ENCODE data around the gene RNASE9.
"Not testable (repeated sequence)": the region's sequence is repeated elsewhere in the genome, so short reads cannot be mapped to it uniquely, and the experiment has no call there.

RNASE9 gene

GRCh38 chr14:20560961-20561360, at the start of gene RNASE9:
RNASE9 (minus strand) TSS chr14:20561047.
- DNase-seq: no peak

GRCh38 chr14:20610002-20610765, 49.3 kb upstream of the RNASE9 start:
- DNase-seq: peak; percentile 82

- peak; percentile 81 for DNase-seq
These were observed 48.6 kb upstream of the RNASE9 start for GRCh38 chr14:20609215-20610001.

- DNase-seq: no peak
These were observed 47.7 kb upstream of the RNASE9 start for GRCh38 chr14:20608383-20609110.

GRCh38 chr14:20607617-20608016, 46.8 kb upstream of the RNASE9 start:
- DNase-seq: no peak

GRCh38 chr14:20606902-20607242, 46.0 kb upstream of the RNASE9 start:
- no peak for DNase-seq

GRCh38 chr14:20606190-20606901, 45.5 kb upstream of the RNASE9 start:
- no peak for DNase-seq

- no peak for DNase-seq
These were observed 43.2 kb upstream of the RNASE9 start for GRCh38 chr14:20603813-20604690.

- DNase-seq: no peak
These were observed 41.7 kb upstream of the RNASE9 start for GRCh38 chr14:20602583-20602982.

- DNase-seq: no peak
These were observed 40.7 kb upstream of the RNASE9 start for GRCh38 chr14:20601522-20601921.

GRCh38 chr14:20597108-20597507, 36.3 kb upstream of the RNASE9 start:
- DNase-seq: no peak

- not testable (repeated sequence) for DNase-seq
These were observed 34.9 kb upstream of the RNASE9 start for GRCh38 chr14:20595726-20596125.

GRCh38 chr14:20592574-20592973, 31.7 kb upstream of the RNASE9 start:
- DNase-seq: no peak

- no peak for DNase-seq
These were observed 30.4 kb upstream of the RNASE9 start, which contains the start of gene RNASE12 for GRCh38 chr14:20591235-20591634. RNASE12 (minus strand) TSS chr14:20591376; CDS start chr14:20590723, 653 bp downstream.

GRCh38 chr14:20587489-20588154, 26.8 kb upstream of the RNASE9 start, which contains the start of gene RNASE11:
RNASE11 (minus strand) TSS chr14:20588001.
- no peak for DNase-seq

- no peak for DNase-seq
These were observed 23.1 kb upstream of the RNASE9 start for GRCh38 chr14:20583908-20584307.

GRCh38 chr14:20583142-20583541, 22.3 kb upstream of the RNASE9 start:
- no peak for DNase-seq

- DNase-seq: no peak
These were observed 19.4 kb upstream of the RNASE9 start for GRCh38 chr14:20580242-20580641.

- DNase-seq: no peak
These were observed 18.1 kb upstream of the RNASE9 start for GRCh38 chr14:20578784-20579502.

GRCh38 chr14:20578325-20578724, 17.5 kb upstream of the RNASE9 start:
- DNase-seq: no peak

Measured in RPMI8226 (cell line).